Spleen (tissue), 7 donors: ENCODE results near the gene KMO.

Source experiments
- POLR2A ChIP-seq, 3 donors: fragments of 450-650 bp; IDR thresholded peaks; one replicate each; pipeline ENCODE4 v1.5.1; 2017; ENCODE audit warnings: antibody characterized with exemption in 3 of 3, mild to moderate bottlenecking in 1 of 3
- POLR2AphosphoS5 ChIP-seq, 3 donors: sonication (generic); formaldehyde crosslinking; IDR thresholded peaks; one replicate each; pipeline ENCODE4 v1.5.1; 2017; ENCODE audit warnings: antibody characterized with exemption in 3 of 3
- TF ChIP-seq, protein P1 (sequence below), 11 experiments: fragments of 200-600 bp in 7 of 11; fragments of 450-650 bp in 4 of 11; sonication (generic) in 4 of 11; IDR thresholded peaks in 8 of 11; conservative IDR thresholded peaks in 3 of 11; 1 replicate in 7 of 11; 2 replicates in 4 of 11; pipeline versions ENCODE4 v1.4.0 to v1.8.0; 2016 to 2021; ENCODE audit warnings: antibody characterized with exemption in 11 of 11, inconsistent platforms in 4 of 11, mild to moderate bottlenecking in 1 of 11
- donor health status: DM: no; HTN: no; CAD: no; lungs with moderate emphysema.
- donor health status: DM: no; HTN: no; CAD: no.
- donor health status: DM: no; HTN: no; CAD: no.

DNA sequence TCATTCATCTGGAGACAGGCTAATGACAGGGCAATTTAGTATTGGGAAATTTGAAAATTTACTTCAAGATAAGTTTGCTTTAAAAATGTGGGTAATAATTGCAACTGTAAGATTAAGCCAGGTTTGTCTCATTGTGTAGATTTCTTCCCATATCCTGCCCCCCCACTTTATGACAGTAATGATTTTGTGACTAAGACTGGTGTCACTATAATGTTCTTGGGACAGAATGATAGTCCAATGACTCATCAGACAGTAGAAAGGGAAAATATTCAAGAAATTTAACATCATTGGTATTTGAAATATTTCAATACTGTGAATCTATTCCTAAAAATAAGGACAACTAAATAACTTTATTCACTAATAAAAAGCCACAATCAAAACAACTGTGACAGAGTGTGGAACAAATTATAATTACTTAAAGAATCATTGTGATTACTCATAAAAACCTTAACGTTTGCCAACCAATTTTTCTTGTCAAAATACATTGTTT is 49.4 kb upstream of the KMO start:
- TF ChIP-seq, protein P1, sequence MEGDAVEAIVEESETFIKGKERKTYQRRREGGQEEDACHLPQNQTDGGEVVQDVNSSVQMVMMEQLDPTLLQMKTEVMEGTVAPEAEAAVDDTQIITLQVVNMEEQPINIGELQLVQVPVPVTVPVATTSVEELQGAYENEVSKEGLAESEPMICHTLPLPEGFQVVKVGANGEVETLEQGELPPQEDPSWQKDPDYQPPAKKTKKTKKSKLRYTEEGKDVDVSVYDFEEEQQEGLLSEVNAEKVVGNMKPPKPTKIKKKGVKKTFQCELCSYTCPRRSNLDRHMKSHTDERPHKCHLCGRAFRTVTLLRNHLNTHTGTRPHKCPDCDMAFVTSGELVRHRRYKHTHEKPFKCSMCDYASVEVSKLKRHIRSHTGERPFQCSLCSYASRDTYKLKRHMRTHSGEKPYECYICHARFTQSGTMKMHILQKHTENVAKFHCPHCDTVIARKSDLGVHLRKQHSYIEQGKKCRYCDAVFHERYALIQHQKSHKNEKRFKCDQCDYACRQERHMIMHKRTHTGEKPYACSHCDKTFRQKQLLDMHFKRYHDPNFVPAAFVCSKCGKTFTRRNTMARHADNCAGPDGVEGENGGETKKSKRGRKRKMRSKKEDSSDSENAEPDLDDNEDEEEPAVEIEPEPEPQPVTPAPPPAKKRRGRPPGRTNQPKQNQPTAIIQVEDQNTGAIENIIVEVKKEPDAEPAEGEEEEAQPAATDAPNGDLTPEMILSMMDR (IDR thresholded peaks at IDR 0.05 in 8 of 11, conservative IDR thresholded peaks at IDR 0.05 in 3 of 11), result no peak
- no peak for TF ChIP-seq POLR2AphosphoS5 (IDR thresholded peaks at IDR 0.05)
- no peak for TF ChIP-seq POLR2A (IDR thresholded peaks at IDR 0.05)
